ENCODE results near the gene PPP1R9A. TPM values are rescaled to one million over a fixed set of nuclear protein-coding genes. Genes with fewer than 3 reads are reported as not detected.

Gene PPP1R9A
- total and polyA plus RNA-seq, 10 of the 15 experiments (the other 5 are each of a cell fraction or from before 2014, with no cell fraction given): 0.04 to 0.12 TPM; not detected in 8

DNA sequence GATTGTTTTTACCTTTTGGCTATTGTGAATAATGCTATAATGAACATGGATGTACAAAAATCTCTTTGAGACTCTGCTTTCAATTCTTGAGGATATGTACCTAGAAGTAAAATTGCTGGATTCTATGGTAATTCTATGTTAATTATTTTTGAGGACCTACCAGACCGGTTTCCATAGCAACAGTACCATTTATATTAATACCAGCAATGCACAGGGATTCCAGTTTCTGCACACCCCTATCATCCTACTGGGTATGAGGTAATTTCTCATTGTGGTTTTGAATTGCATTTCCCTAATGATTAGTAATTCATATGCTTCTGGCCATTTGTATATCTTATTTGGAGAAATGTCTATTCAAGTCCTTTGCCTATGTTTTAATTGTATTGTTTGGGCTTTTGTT is 9.9 kb upstream of the PPP1R9A start:
- BruUV-seq (replicated peaks): no TSS peak
- no peaks in the 10 kb centered on the region for H3K79me2 ChIP-seq (ENCODE audit: control insufficient read depth, insufficient read depth, low read length)
- ChIA-PET CTCF (no interaction called here), SMC1A (ENCODE audit: uncharacterized antibody, unreplicated experiment) (no interaction called here), POLR2A (no interaction called here), RAD21 (ENCODE audit: unreplicated experiment) (no interaction called here)
- H3K27me3 ChIP-seq (replicated peaks in 1 of 2; ENCODE audit: control insufficient read depth in 2 of 2, insufficient read depth in 2 of 2, low read length in 1 of 2): no peaks in the 10 kb centered on the region
- no peak for TF ChIP-seq SP1 (IDR thresholded peaks at IDR 0.05; ENCODE audit: low read depth, low read length)
- TF ChIP-seq TCF12 (IDR thresholded peaks at IDR 0.05; ENCODE audit: low read depth, low read length): no peak
- no peak for TF ChIP-seq MEF2A (IDR thresholded peaks at IDR 0.05; ENCODE audit: insufficient read depth, low read depth, low read length)
- H3K27ac ChIP-seq (ENCODE audit: control insufficient read depth, insufficient read depth): no peak overlapping the region
- H3K9me3 ChIP-seq (replicated peaks; ENCODE audit: control insufficient read depth, insufficient read depth, low read length): no peaks in the 10 kb centered on the region
- no peak overlapping the region for H2AFZ ChIP-seq (ENCODE audit: control insufficient read depth, low read depth, low read length)
- in situ Hi-C loops (cut with MboI) (no loop called here), intact Hi-C loops (cut with micrococcal nuclease; ENCODE audit: unreplicated experiment) (no loop called here)
- WGBS (ENCODE audit: insufficient coverage, insufficient replicate concordance, low lambda C conversion rate, missing lambda C conversion rate): 0% methylated on average over 1 of the region's 1 CpG
- no peaks in the 10 kb centered on the region for H3K4me1 ChIP-seq (ENCODE audit: control insufficient read depth, insufficient read depth, low read length)
- H3K36me3 ChIP-seq (ENCODE audit: control insufficient read depth in 2 of 2, insufficient read depth in 2 of 2, low read length in 1 of 2): no peaks in the 10 kb centered on the region
- no peak overlapping the region for H3K4me3 ChIP-seq
- no peaks in the 10 kb centered on the region for H4K20me1 ChIP-seq (ENCODE audit: control insufficient read depth, insufficient read depth)
- H3K9ac ChIP-seq (ENCODE audit: control insufficient read depth, insufficient read depth, low read length): no peak overlapping the region
- DNase-seq (ENCODE audit: low read depth, low spot score): no peak
- ATAC-seq: no peak
- H3K4me2 ChIP-seq (ENCODE audit: control insufficient read depth, insufficient read depth): no peak overlapping the region
- no peak for FAIRE-seq

DNA sequence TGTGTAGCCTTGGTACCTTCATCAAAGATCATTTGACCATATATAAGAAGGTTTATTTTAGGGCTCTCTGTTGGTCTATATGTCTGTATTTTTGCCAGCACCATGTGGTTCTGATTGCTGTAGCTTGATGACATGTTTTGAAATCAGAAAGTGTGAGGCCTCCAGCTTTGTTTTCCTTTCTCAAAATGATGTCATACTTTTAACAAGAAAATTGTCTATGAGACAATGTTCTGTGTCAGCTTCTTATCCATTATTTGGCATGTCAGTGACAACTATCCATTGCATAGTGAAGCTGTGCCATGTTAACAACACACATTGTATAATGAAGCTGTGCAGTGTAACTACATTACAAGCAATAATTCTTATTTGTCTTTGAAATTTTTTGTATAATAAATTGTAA is 9.1 kb upstream of the PPP1R9A start:
- Histone ChIP-seq H3K27me3 (replicated peaks in 1 of 2; ENCODE audit: control insufficient read depth in 2 of 2, insufficient read depth in 2 of 2, low read length in 1 of 2) (no peaks in the 10 kb centered on the region), H3K79me2 (ENCODE audit: control insufficient read depth, insufficient read depth, low read length) (no peaks in the 10 kb centered on the region), H2AFZ (ENCODE audit: control insufficient read depth, low read depth, low read length) (no peak overlapping the region), H3K27ac (ENCODE audit: control insufficient read depth, insufficient read depth) (no peak overlapping the region), H3K4me1 (ENCODE audit: control insufficient read depth, insufficient read depth, low read length) (no peaks in the 10 kb centered on the region), H4K20me1 (ENCODE audit: control insufficient read depth, insufficient read depth) (no peaks in the 10 kb centered on the region), H3K4me2 (ENCODE audit: control insufficient read depth, insufficient read depth) (no peak overlapping the region), H3K36me3 (ENCODE audit: control insufficient read depth in 2 of 2, insufficient read depth in 2 of 2, low read length in 1 of 2) (no peaks in the 10 kb centered on the region), H3K4me3 (no peak overlapping the region), H3K9me3 (replicated peaks; ENCODE audit: control insufficient read depth, insufficient read depth, low read length) (no peaks in the 10 kb centered on the region), H3K9ac (ENCODE audit: control insufficient read depth, insufficient read depth, low read length) (no peak overlapping the region)
- DNase-seq (ENCODE audit: low read depth, low spot score) (no peak), ATAC-seq (no peak), FAIRE-seq (no peak)
- intact Hi-C loops (cut with micrococcal nuclease; ENCODE audit: unreplicated experiment) (no loop called here), in situ Hi-C loops (cut with MboI) (no loop called here)
- POLR2A ChIA-PET: no interaction called here
- CTCF ChIA-PET: no interaction called here
- RAD21 ChIA-PET (ENCODE audit: unreplicated experiment): no interaction called here
- SMC1A ChIA-PET (ENCODE audit: uncharacterized antibody, unreplicated experiment): interaction anchor here (0.6 kb wide), 1 partner anchor 1297 kb away, joined by 3 read pairs; no protein-coding TSS in a partner anchor
- 0 out of 2 replicates have a peak, but pooled peaks have one; percentile 34 for TF ChIP-seq ATF7 (IDR thresholded peaks at IDR 0.05; ENCODE audit: low read depth)
- no peak for TF ChIP-seq ZZZ3 (IDR thresholded peaks at IDR 0.05; ENCODE audit: control insufficient read depth, insufficient read length, low read depth)
- no peak for TF ChIP-seq RAD51 (IDR thresholded peaks at IDR 0.05)
- BruUV-seq (replicated peaks): no TSS peak

All from GM12878 (cell line).